T-helper 2 cell treated with Interferon-gamma antibody and Interleukin-4, amounts not matched to agents 100 ng/mL and 5 ng/mL, for 36 hours (primary cell): ENCODE measurements around the gene RPF1. TPM values are rescaled to one million over a fixed set of nuclear protein-coding genes. Genes with fewer than 3 reads are reported as not detected.
"Not testable (repeated sequence)": the region's sequence is repeated elsewhere in the genome, so short reads cannot be mapped to it uniquely, and the experiment has no call there.

Experiments
- intact Hi-C: fragments of 100-400 bp; cut with micrococcal nuclease; formaldehyde crosslinking; loops from one replicate; pipeline ENCODE4 v1.15.1; 2023
- total RNA-seq: library from RNA; stranded (reverse); gene quantifications from 2 replicates; pipeline ENCODE4 v1.2.3, GENCODE V29; 2022

RPF1 gene
- total RNA-seq: 43.9 and 50.1 TPM in 2 replicates

GRCh38 chr1:84478876-84479868 is at the start of gene RPF1:
RPF1 (plus strand) TSS chr1:84479266; CDS start chr1:84479282, 16 bp downstream.
- intact Hi-C loops: loop anchor here (1.0 to 2.0 kb wide), 6 partner anchors 27 to 211 kb away; partner anchors contain the start of genes GNG5, SPATA1 and SSX2IP

- intact Hi-C loops: loop anchor here (10.0 kb wide), 2 partner anchors 526 to 844 kb away; partner anchors contain the start of gene BCL10
Measured at GRCh38 chr1:84430546-84430945, 48.5 kb upstream of the RPF1 start.

DNA sequence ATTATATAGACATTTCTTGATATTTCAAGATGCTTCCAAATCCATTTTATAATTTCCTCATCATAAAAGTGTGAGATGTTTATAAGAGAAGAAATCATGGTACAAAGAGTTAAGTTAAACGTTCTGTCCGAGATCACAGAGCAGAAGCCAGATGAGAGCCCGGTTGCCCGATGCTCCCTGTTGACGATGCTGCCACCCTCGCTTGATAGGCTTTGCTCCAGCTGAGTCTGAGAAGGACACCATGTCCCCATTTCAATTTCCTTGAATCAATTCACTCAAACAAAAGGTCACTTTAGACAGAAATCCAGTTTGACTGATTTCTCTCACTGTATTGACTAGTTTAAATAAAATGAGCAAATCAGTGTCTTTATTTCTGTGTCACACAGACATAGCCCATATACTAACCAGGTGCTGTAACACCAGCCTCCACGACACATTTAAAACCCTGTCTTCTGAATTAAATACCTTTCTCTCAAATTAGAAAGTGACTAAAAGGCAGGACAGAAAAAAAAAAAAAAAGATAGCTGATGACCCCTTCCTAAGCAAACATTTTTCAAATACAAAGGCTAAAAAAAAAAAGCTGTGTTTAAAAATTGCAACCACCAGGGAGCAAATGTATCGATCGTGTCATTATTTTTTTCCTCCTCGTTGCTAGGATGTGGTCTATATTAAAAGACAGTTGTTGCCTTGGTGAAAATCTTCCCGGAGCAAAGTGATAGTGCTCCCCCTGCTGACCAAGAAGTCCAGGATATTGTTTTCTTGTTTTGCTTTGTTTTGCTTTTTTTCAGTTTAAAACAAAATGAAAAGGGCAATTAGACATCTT is 45.6 kb upstream of the RPF1 start:
- intact Hi-C loops: loop anchor here (1.0 to 10.0 kb wide), 11 partner anchors 45 to 841 kb away; partner anchors contain the start of genes BCL10, CTBS, GNG5 and PRKACB

DNA sequence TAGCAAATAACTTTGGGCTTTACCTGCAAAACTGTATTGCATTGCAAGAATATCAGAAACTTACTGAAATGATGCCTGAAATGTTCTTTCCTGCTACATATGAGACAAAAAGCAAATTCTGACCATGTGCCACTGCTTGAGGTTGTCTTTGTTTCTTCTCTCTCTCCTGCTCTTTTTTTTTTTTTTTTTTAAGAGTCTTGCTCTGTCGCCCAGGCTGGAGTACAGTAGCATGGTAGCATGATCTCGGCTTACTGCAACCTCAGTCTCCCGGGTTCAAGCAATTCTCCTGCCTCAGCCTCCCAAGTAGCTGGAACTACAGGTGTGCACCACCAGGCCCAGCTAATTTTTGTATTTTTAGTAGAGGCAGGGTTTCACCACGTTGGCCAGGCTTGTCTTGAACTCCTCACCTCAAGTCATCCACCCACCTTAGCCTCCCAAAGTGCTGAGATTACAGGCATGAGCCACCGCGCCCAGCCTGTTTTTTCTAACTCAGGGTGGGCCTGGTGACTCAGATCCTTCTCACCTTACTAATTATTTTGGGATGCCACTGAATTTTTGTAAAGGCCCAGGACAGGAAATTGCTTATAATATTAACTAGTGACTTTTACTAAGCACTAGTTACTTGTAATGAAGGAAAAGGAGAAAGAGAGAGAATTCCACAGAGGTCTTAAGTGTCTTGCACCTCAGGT is 44.8 kb upstream of the RPF1 start:
- intact Hi-C loops: loop anchor here (1.0 to 10.0 kb wide), 9 partner anchors 45 to 841 kb away; partner anchors contain the start of genes BCL10, CTBS, GNG5 and RPF1

- intact Hi-C loops: loop anchor here (1.0 to 10.0 kb wide), 10 partner anchors 44 to 840 kb away; partner anchors contain the start of genes BCL10, CTBS, GNG5 and RPF1
Measured at GRCh38 chr1:84434801-84435549, 44.1 kb upstream of the RPF1 start.

DNA sequence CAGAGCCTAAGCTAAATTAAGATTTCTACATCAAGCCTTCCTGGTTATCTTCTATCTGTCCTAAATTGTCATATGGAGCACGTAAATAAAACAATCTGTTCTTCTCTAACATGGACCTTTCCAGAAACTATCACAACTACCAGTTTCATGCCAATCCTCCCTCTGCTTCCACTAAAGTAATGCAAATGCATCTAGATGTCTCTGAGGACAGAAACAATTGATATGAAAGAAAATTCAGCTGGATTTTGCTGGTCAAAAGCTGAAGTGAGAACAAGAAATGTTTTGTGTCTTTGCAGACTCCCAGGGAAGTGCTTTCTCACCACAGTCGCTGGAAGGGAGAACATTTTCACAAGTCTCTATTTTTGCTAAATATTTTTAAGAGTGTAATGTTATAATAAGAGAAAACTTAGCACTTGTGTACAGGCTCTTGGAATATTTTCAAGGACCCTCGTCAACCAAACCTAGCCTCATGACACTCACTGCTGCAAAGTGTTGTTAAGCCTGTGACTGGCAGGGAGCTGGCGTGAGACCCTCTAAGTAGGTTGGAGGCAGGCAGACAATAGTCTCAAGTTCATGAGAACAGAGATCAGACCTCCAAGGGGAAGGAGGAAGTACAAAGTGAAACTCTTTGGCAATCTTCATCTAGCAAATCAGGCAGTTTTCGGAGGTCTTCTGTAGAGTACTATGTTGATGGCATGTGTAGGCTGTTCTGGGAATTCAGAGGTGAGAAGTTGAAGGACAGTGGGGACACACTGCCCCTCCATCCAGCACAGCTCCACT is 42.0 kb upstream of the RPF1 start:
- intact Hi-C loops: loop anchor here (1.0 to 10.0 kb wide), 4 partner anchors 253 to 838 kb away; partner anchors contain the start of genes BCL10 and SSX2IP

- intact Hi-C loops: loop anchor here (1.0 kb wide), 7 partner anchors 37 to 494 kb away; partner anchors contain the start of genes GNG5, RPF1, SPATA1 and SSX2IP
Measured at GRCh38 chr1:84442256-84442655, 36.8 kb upstream of the RPF1 start.

GRCh38 chr1:84442747-84443646 is 36.1 kb upstream of the RPF1 start:
- intact Hi-C loops: loop anchor here (1.0 kb wide), 7 partner anchors 36 to 493 kb away; partner anchors contain the start of genes GNG5, RPF1, SPATA1 and SSX2IP

DNA sequence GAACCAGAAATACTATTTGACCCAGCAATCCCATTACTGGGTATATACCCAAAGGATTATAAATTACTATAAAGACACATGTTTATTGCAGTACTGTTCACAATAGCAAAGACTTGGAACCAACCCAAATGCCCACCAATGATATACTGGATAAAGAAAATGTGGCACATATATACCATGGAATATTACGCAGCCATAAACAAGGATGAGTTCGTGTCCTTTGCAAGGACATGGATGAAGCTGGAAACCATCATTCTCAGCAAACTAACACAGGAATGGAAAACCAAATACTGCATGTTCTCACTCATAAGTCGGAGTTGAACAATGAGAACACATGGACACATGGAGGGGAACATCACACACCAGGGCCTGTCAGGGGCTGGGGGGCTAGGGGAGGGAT is 30.4 kb upstream of the RPF1 start:
- intact Hi-C loops: not testable (repeated sequence)

DNA sequence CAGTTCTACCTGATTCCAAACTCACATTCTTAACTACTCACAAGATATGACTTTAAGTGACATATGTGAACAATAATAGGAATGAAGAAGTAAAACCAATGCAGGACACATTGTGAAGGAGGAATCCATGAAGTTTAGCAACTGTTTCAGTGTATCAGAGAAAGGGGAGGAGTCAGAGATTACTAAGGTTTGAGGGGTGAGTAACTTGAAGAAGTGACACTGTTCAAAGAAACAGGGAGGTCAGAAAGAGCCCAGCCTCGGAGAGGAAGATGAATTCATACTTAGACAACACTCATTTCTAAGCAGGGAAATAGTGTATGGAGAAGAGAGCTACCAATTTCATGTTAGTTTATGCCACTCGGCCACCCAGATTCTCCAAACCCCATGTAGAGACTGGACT is 28.2 kb upstream of the RPF1 start:
- intact Hi-C loops: no loop called here

GRCh38 chr1:84452436-84452835 is 26.6 kb upstream of the RPF1 start:
- intact Hi-C loops: no loop called here

GRCh38 chr1:84462118-84462517 is 16.9 kb upstream of the RPF1 start:
- intact Hi-C loops: no loop called here

DNA sequence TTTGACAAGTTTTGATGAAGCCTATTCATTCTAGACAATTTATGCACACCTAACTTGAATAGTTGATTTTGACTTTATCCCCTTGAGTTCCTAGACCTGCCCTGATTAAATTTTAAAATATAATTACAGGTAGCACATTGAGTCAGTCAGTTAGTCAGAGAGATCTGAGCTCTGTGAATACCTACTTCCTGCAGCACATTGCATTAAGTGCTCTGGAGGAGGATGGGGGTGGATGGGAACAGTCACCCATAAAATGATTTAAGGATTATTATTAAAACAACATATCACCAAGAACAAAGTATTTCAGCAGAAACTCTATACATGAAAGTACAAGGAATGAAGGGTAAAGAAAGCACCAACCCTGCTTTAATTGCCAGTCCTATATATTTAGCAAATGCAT is 11.8 kb upstream of the RPF1 start:
- intact Hi-C loops: no loop called here

DNA sequence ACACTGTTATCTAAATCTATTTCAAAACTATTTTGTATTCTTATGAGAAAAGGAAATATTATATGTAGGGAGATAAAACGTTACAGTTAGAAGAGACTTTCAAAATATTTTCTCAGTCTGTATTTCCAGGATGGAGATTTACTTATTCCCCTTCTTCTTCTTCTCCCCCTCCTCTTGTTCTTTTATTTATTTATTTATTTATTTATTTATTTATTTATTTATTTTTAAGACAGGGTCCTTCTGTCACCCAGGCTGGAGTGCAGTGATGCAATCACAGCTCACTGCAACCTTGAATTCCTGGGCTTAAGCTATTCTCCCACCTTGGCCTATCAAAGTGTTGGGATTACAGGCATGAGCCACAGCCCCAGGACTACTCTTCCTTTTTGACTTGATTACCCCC is 2.8 kb upstream of the RPF1 start:
- intact Hi-C loops: no loop called here

DNA sequence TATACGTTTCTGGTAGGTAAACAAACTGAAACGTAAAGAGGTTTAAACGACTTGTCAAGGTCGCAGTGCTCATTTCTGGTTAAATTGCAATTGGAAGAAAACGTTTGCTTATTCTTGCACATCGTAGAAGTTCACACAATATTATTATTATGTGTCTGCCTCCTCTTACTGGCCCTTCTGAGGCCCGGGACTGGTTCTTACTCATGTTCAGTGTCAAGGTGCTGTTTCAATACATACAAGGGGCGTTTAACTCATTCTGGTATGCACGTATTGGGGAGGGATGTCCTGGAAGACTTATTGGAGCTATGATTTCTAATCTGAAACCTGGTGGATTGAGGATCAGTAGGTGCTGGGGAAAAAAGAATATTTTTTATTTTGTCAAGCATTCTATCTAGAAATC is 932 bp downstream of the RPF1 start:
- intact Hi-C loops: loop anchor here (1.0 to 2.0 kb wide), 6 partner anchors 26 to 210 kb away; partner anchors contain the start of genes GNG5, SPATA1 and SSX2IP

GRCh38 chr1:84480650-84481049 is 1.6 kb downstream of the RPF1 start:
- intact Hi-C loops: no loop called here

DNA sequence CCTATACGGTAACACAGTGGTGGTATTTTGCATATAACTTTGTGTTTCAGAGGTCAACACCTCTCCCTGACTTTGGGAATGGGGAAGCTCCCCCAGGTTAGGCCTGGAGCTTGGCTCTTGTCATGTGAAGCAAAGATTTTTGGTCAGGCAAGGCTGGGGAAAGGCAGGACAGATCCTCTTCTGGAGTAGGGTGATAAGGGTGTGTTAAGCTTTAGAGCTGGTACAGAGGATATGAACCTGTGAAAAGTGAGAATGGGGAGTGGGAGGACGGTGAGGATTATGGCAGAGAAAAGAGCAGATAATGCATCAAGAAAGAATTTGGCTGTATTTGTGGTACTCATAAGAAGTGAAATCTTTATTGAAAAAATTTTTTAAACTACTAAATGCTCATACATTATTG is 2.3 kb downstream of the RPF1 start:
- intact Hi-C loops: no loop called here

DNA sequence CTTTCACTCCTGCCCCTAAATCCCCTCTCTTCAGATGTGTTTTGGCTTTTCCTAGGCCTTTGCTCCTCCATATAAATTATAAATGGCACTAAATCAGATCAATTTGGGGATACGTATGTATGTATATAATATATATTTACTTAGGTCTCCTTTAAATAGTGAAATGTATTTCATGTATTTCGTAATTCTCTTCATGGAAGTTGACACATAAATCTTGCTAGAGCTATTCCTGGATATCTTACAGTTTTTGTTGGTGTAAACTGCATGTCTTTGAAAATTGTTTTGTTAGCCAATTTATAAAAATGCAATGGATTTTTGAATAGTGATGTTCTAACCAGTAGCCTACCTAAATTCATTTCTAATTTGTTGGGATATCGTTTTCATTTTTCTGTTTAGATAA is 9.0 kb downstream of the RPF1 start:
- intact Hi-C loops: no loop called here
